Activated naive CD8-positive, alpha-beta T cell (primary cell): Measurements from ENCODE around the gene MAPT.

Experiments used
- H3K27ac Mint-ChIP-seq: one replicate; pipeline ENCODE4 v1.8.0; 2021; ENCODE audit warnings: mixed read lengths
- H3K27me3 Mint-ChIP-seq: one replicate; pipeline ENCODE4 v1.8.0; 2021; ENCODE audit warnings: mixed read lengths
- H3K36me3 Mint-ChIP-seq: one replicate; pipeline ENCODE4 v1.8.0; 2021; ENCODE audit warnings: mixed read lengths
- H3K4me1 Mint-ChIP-seq: one replicate; pipeline ENCODE4 v1.8.0; 2021; ENCODE audit warnings: low read depth, mixed read lengths
- H3K4me3 Mint-ChIP-seq: one replicate; pipeline ENCODE4 v1.8.0; 2021; ENCODE audit warnings: mild to moderate bottlenecking, mixed read lengths
- H3K9me3 Mint-ChIP-seq: one replicate; pipeline ENCODE4 v1.8.0; 2021; ENCODE audit warnings: low read depth, mixed read lengths

Gene MAPT

DNA sequence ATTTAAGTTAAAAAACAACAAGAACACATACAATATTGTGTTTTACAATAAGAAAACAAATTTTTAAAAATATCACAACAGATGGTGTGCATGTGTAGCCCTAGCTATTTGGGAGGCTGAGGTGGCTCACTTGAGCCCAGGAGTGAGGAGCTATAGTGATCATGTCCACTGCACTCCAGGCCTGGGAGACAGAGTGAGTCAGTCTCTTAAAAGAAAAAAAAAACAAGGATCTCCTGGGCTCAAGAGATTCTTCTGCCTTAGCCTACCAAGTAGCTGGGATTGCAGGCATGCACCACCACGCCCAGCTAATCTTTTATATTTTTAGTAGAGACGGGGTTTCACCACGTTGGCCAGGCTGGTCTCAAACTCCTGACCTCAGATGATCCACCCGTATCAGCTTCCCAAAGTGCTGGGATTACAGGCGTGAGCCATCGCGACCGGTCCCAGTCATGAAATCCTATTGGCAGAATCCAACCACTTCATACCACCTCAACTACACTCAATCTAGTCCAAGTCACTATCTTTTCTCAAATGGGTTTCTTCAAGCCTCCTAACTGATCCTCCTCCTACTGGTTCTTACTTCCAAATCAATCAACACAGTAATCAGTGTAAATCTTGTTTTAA is 159.7 kb downstream of the MAPT start:
- no peaks in the 10 kb centered on the region for H3K27me3 Mint-ChIP-seq
- peaks cover 18% of the 10 kb centered on the region for H3K36me3 Mint-ChIP-seq
- peak overlapping the region; percentile 22 for H3K4me3 Mint-ChIP-seq
- H3K9me3 Mint-ChIP-seq: no peaks in the 10 kb centered on the region
- H3K4me1 Mint-ChIP-seq: peaks cover 59% of the 10 kb centered on the region
- H3K27ac Mint-ChIP-seq: peak overlapping the region; percentile 86

DNA sequence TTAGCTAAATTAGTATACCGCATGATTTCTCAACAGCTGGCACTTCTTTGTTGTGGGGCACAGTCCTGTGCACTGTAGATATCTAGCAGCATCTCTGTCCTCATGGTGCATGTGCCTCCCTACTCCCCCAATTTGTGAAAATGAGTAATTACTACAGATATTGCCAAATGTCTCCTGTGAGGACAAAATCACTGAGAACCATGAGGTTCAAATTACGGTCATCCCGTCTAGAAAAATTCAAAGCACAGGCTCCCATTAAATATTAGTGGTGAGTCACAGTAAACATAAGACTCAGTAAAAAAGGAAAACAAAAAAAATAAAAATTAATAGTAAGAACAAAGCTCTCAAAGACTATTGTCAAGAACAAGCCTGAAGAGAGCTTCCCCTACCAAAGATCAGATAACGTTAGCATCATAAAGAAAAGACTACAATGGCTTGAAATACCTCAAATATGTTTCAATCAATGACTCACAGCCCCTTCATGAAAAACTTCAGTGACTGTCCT is 162.5 kb downstream of the MAPT start:
- Mint-ChIP-seq H3K36me3 (peaks cover 7% of the 10 kb centered on the region), H3K27me3 (no peaks in the 10 kb centered on the region), H3K4me1 (peaks cover 54% of the 10 kb centered on the region), H3K27ac (peak overlapping the region; percentile 90), H3K9me3 (no peaks in the 10 kb centered on the region), H3K4me3 (peak overlapping the region; percentile 4)

DNA sequence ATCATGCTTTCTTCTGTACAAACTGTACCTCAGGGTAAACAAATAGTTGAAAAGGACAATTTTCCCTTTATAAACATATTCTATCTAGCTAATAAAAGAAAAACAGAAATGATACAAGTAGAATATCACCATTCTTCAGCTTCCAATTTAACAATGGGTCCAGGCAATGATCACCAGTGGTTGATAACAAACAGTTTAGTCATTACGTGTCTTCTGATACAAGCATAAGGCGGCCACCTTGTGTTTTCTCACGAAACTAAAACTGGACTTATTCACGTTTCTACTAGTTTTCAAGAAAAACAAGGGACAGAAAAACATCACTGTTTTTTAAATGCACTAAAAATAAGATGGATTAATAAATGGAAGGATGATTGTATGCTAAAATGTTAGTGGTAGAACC is 163.0 kb downstream of the MAPT start:
- no peaks in the 10 kb centered on the region for H3K27me3 Mint-ChIP-seq
- peak overlapping the region; percentile 90 for H3K27ac Mint-ChIP-seq
- peaks cover 7% of the 10 kb centered on the region for H3K36me3 Mint-ChIP-seq
- peaks cover 50% of the 10 kb centered on the region for H3K4me1 Mint-ChIP-seq
- no peak overlapping the region for H3K4me3 Mint-ChIP-seq
- H3K9me3 Mint-ChIP-seq: no peaks in the 10 kb centered on the region

GRCh38 chr17:46059486-46059885 is 165.1 kb downstream of the MAPT start:
- Mint-ChIP-seq H3K4me1 (peaks cover 44% of the 10 kb centered on the region), H3K4me3 (no peak overlapping the region), H3K27me3 (no peaks in the 10 kb centered on the region), H3K36me3 (peaks cover 4% of the 10 kb centered on the region), H3K27ac (peak overlapping the region; percentile 72), H3K9me3 (no peaks in the 10 kb centered on the region)

GRCh38 chr17:46060461-46060860 is 166.1 kb downstream of the MAPT start:
- Mint-ChIP-seq H3K9me3 (no peaks in the 10 kb centered on the region), H3K27ac (peak overlapping the region; percentile 72), H3K27me3 (no peaks in the 10 kb centered on the region), H3K4me3 (no peak overlapping the region), H3K4me1 (peaks cover 43% of the 10 kb centered on the region), H3K36me3 (peaks cover 2% of the 10 kb centered on the region)

DNA sequence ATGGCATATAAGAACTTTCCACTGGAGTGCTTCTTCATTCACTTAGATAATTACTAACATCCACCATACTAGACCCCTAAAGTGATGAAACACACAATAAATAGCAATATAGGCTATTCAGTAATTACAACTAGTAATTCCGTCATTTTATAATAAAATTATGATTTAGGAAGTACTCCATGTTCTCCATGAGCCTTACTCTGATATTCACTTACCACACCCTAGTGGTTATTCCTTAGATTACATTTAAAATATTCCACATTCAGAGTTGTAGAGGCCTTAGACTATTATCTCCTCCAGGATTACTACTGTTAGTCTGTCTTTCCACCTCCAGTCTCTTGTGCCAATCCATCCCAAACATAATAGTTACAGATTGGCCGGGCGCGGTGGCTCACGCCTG is 167.1 kb downstream of the MAPT start:
- peaks cover 4% of the 10 kb centered on the region for H3K36me3 Mint-ChIP-seq
- H3K27ac Mint-ChIP-seq: no peak overlapping the region
- peaks cover 41% of the 10 kb centered on the region for H3K4me1 Mint-ChIP-seq
- no peaks in the 10 kb centered on the region for H3K9me3 Mint-ChIP-seq
- no peaks in the 10 kb centered on the region for H3K27me3 Mint-ChIP-seq
- no peak overlapping the region for H3K4me3 Mint-ChIP-seq

- peaks cover 28% of the 10 kb centered on the region for H3K4me1 Mint-ChIP-seq
- H3K9me3 Mint-ChIP-seq: no peaks in the 10 kb centered on the region
- H3K4me3 Mint-ChIP-seq: no peak overlapping the region
- H3K27ac Mint-ChIP-seq: peak overlapping the region; percentile 19
- no peaks in the 10 kb centered on the region for H3K27me3 Mint-ChIP-seq
- peaks cover 4% of the 10 kb centered on the region for H3K36me3 Mint-ChIP-seq
These were observed 168.9 kb downstream of the MAPT start for GRCh38 chr17:46063241-46063640.

DNA sequence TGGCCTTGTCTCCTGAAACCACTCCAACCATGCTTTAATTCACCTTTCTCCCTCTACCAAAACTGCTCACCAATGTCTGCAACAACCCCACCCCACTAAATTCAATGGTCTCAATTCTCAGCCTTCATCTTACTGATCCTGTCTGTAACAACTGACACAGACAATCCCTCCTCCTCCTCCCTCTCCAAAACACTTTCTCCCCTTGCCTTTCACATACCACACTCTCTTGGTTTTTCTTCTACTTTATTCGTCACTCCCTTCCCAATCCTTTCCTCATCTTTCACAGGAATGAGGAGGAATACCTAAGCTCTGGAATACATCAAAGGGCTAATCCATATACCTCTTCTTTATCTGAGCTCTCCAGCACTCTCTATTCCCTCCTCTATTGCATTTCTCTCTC is 170.1 kb downstream of the MAPT start:
- Mint-ChIP-seq H3K36me3 (peaks cover 4% of the 10 kb centered on the region), H3K4me1 (peaks cover 17% of the 10 kb centered on the region), H3K27me3 (no peaks in the 10 kb centered on the region), H3K27ac (peak overlapping the region; percentile 56), H3K4me3 (no peak overlapping the region), H3K9me3 (no peaks in the 10 kb centered on the region)

- Mint-ChIP-seq H3K4me3 (no peak overlapping the region), H3K4me1 (peaks cover 38% of the 10 kb centered on the region), H3K27ac (peak overlapping the region; percentile 69), H3K27me3 (no peaks in the 10 kb centered on the region), H3K9me3 (no peaks in the 10 kb centered on the region), H3K36me3 (peaks cover 4% of the 10 kb centered on the region)
These were observed 177.4 kb downstream of the MAPT start for GRCh38 chr17:46071796-46072195.

DNA sequence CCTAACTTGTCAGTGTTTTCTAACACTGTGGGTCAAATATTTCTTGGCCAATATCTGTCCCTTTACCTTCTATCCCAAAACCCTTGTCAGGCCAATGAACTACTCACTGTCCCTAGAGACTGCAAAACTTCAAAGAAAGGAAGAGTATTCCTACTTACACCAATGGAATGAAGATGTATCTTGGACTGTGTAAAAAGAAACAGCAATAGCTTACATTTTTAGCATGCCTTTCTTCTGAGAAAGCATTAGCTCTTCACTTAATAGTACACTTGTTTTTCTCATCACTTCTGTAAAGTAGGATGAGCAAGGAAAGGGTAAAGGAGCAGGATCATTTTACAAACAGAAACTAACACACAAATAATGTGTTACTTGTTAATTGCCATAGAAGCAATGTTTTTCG is 178.6 kb downstream of the MAPT start:
- H3K27ac Mint-ChIP-seq: peak overlapping the region; percentile 18
- no peaks in the 10 kb centered on the region for H3K9me3 Mint-ChIP-seq
- H3K4me3 Mint-ChIP-seq: no peak overlapping the region
- H3K4me1 Mint-ChIP-seq: peaks cover 39% of the 10 kb centered on the region
- H3K36me3 Mint-ChIP-seq: peaks cover 5% of the 10 kb centered on the region
- H3K27me3 Mint-ChIP-seq: no peaks in the 10 kb centered on the region

GRCh38 chr17:46074540-46074939 is 180.2 kb downstream of the MAPT start:
- H3K4me3 Mint-ChIP-seq: no peak overlapping the region
- H3K27ac Mint-ChIP-seq: no peak overlapping the region
- no peaks in the 10 kb centered on the region for H3K27me3 Mint-ChIP-seq
- H3K4me1 Mint-ChIP-seq: peaks cover 42% of the 10 kb centered on the region
- peaks cover 5% of the 10 kb centered on the region for H3K36me3 Mint-ChIP-seq
- no peaks in the 10 kb centered on the region for H3K9me3 Mint-ChIP-seq
